ENCODE data around the gene ACAP3. TPM values are rescaled to one million over a fixed set of nuclear protein-coding genes. Genes with fewer than 3 reads are reported as not detected.

Gene ACAP3
- total RNA-seq, 1 experiment from 2014 or later: 30.7 TPM

GRCh38 chr1:1340185-1340584 is 32.5 kb upstream of the ACAP3 start:
- H3K36me3 ChIP-seq (ENCODE audit: control insufficient read depth, insufficient read depth, low read length): no peaks in the 10 kb centered on the region
- H3K4me3 ChIP-seq (ENCODE audit: low read depth in 2 of 2, low read length in 2 of 2): no peak overlapping the region
- DNase-seq (ENCODE audit: low read depth, low spot score) (no peak), ATAC-seq (no peak)
- H3K4me1 ChIP-seq (ENCODE audit: control insufficient read depth, insufficient read depth, low read length): peaks cover 19% of the 10 kb centered on the region
- H3K9me3 ChIP-seq (ENCODE audit: control insufficient read depth, insufficient read depth, low read depth, low read length): no peaks in the 10 kb centered on the region
- ChIA-PET POLR2A (no interaction called here), CTCF (no interaction called here)
- H3K27ac ChIP-seq (ENCODE audit: low read length): no peak overlapping the region
- intact Hi-C loops (cut with micrococcal nuclease; ENCODE audit: unreplicated experiment) (no loop called here), in situ Hi-C loops (cut with HindIII; ENCODE audit: low pct_unique_long_range_greater_than_20kb, low sequenced_read_pairs) (no loop called here)
- TF ChIP-seq TCF7L2 (IDR thresholded peaks at IDR 0.05; ENCODE audit: low read depth, low read length) (no peak), SIN3A (IDR thresholded peaks at IDR 0.05; ENCODE audit: borderline replicate concordance, insufficient read depth, low read depth, low read length) (no peak)
- no TSS peak for BruUV-seq (replicated peaks)
- no peaks in the 10 kb centered on the region for H3K27me3 ChIP-seq (ENCODE audit: control insufficient read depth, insufficient read depth, low read length)

- POLR2A ChIA-PET: no interaction called here
- BruUV-seq (replicated peaks): no TSS peak
- in situ Hi-C loops (cut with HindIII; ENCODE audit: low pct_unique_long_range_greater_than_20kb, low sequenced_read_pairs): no loop called here
- intact Hi-C loops (cut with micrococcal nuclease; ENCODE audit: unreplicated experiment): no loop called here
- ATAC-seq (no peak), DNase-seq (ENCODE audit: low read depth, low spot score) (no peak)
- CTCF ChIA-PET: no interaction called here
- H3K4me3 ChIP-seq (ENCODE audit: low read depth in 2 of 2, low read length in 2 of 2): no peak overlapping the region
- 0 out of 2 replicates have a peak, but pooled peaks cover under 1% of the 10 kb centered on the region for H3K4me1 ChIP-seq (ENCODE audit: control insufficient read depth, insufficient read depth, low read length)
- H3K27ac ChIP-seq (ENCODE audit: low read length): no peak overlapping the region
- no peaks in the 10 kb centered on the region for H3K36me3 ChIP-seq (ENCODE audit: control insufficient read depth, insufficient read depth, low read length)
- no peak for TF ChIP-seq REST (IDR thresholded peaks at IDR 0.05; ENCODE audit: insufficient read depth in 1 of 2, low read depth in 2 of 2, low read length in 1 of 2)
- no peak for TF ChIP-seq CTCF (IDR thresholded peaks at IDR 0.05)
- no peak for TF ChIP-seq TCF7L2 (IDR thresholded peaks at IDR 0.05; ENCODE audit: low read depth, low read length)
- TF ChIP-seq POLR2AphosphoS5 (IDR thresholded peaks at IDR 0.05; ENCODE audit: low read depth, low read length): no peak
- TF ChIP-seq SIN3A (IDR thresholded peaks at IDR 0.05; ENCODE audit: borderline replicate concordance, insufficient read depth, low read depth, low read length): no peak
- H3K27me3 ChIP-seq (ENCODE audit: control insufficient read depth, insufficient read depth, low read length): no peaks in the 10 kb centered on the region
- H3K9me3 ChIP-seq (ENCODE audit: control insufficient read depth, insufficient read depth, low read depth, low read length): no peaks in the 10 kb centered on the region
Measured at GRCh38 chr1:1338278-1338677, 30.5 kb upstream of the ACAP3 start.

GRCh38 chr1:1337793-1338147 is 30.0 kb upstream of the ACAP3 start:
- Histone ChIP-seq H3K4me3 (ENCODE audit: low read depth in 2 of 2, low read length in 2 of 2) (no peak overlapping the region), H3K27me3 (ENCODE audit: control insufficient read depth, insufficient read depth, low read length) (no peaks in the 10 kb centered on the region), H3K36me3 (ENCODE audit: control insufficient read depth, insufficient read depth, low read length) (no peaks in the 10 kb centered on the region), H3K27ac (ENCODE audit: low read length) (no peak overlapping the region), H3K9me3 (ENCODE audit: control insufficient read depth, insufficient read depth, low read depth, low read length) (no peaks in the 10 kb centered on the region), H3K4me1 (ENCODE audit: control insufficient read depth, insufficient read depth, low read length) (no peaks in the 10 kb centered on the region)
- peak; percentile 62 for ATAC-seq
- BruUV-seq (replicated peaks): no TSS peak
- CTCF ChIA-PET: no interaction called here
- DNase-seq (ENCODE audit: low read depth, low spot score): no peak
- in situ Hi-C loops (cut with HindIII; ENCODE audit: low pct_unique_long_range_greater_than_20kb, low sequenced_read_pairs): no loop called here
- TF ChIP-seq REST (IDR thresholded peaks at IDR 0.05; ENCODE audit: insufficient read depth in 1 of 2, low read depth in 2 of 2, low read length in 1 of 2): no peak
- no peak for TF ChIP-seq SIN3A (IDR thresholded peaks at IDR 0.05; ENCODE audit: borderline replicate concordance, insufficient read depth, low read depth, low read length)
- TF ChIP-seq TCF7L2 (IDR thresholded peaks at IDR 0.05; ENCODE audit: low read depth, low read length): no peak
- no peak for TF ChIP-seq CTCF (IDR thresholded peaks at IDR 0.05)
- TF ChIP-seq POLR2AphosphoS5 (IDR thresholded peaks at IDR 0.05; ENCODE audit: low read depth, low read length): no peak
- intact Hi-C loops (cut with micrococcal nuclease; ENCODE audit: unreplicated experiment): no loop called here
- POLR2A ChIA-PET: no interaction called here

Measured in Panc1 (cell line).